Measurements from ENCODE around the gene GRM5. TPM values are rescaled to one million over a fixed set of nuclear protein-coding genes. Genes with fewer than 3 reads are reported as not detected.

GRM5 gene
- total and polyA plus RNA-seq, 2 donors (not counting 1 experiment from before 2014, with no cell fraction given): 0.01 TPM; not detected in 1

GRCh38 chr11:88809126-88809525, 256.7 kb downstream of the GRM5 start:
- DNase-seq (ENCODE audit: low read depth in 2 of 2): peak in 1 of 2 donors; percentile 3
- Histone ChIP-seq H3K4me2 (ENCODE audit: extremely low read depth, insufficient read depth, low read length) (no peak overlapping the region), H4K20me1 (ENCODE audit: control insufficient read depth, extremely low read depth, insufficient read depth, low read length) (no peaks in the 10 kb centered on the region), H3K9ac (ENCODE audit: insufficient read depth, low read length) (no peak overlapping the region), H3K9me3 (ENCODE audit: control insufficient read depth, insufficient read depth, low read depth, low read length) (no peaks in the 10 kb centered on the region), H2AFZ (ENCODE audit: low read length) (no peak overlapping the region), H3K4me1 (ENCODE audit: control insufficient read depth, extremely low read depth, insufficient read depth, low read length) (no peaks in the 10 kb centered on the region), H3K79me2 (ENCODE audit: control insufficient read depth, insufficient read depth, low read length) (no peaks in the 10 kb centered on the region), H3K27ac (ENCODE audit: insufficient read depth, low read length) (no peak overlapping the region), H3K36me3 (ENCODE audit: control insufficient read depth, insufficient read depth, low read length) (no peaks in the 10 kb centered on the region), H3K4me3 (replicated peaks in 1 of 4; ENCODE audit: control extremely low read depth in 1 of 4, insufficient read depth in 1 of 4, low read depth in 3 of 4, low read length in 4 of 4) (no peak overlapping the region), H3K27me3 (ENCODE audit: control insufficient read depth, insufficient read depth, low read length) (no peaks in the 10 kb centered on the region)
- no peak for TF ChIP-seq CTCF (conservative IDR thresholded peaks at IDR 0.05 in 1 of 2, IDR thresholded peaks at IDR 0.05 in 1 of 2; ENCODE audit: low read depth in 1 of 2, low read length in 2 of 2)
- no peak for TF ChIP-seq EZH2 (IDR thresholded peaks at IDR 0.05; ENCODE audit: low read length, missing control alignments)

GRCh38 chr11:88807349-88807748, 258.4 kb downstream of the GRM5 start:
- Histone ChIP-seq H3K4me3 (replicated peaks in 1 of 4; ENCODE audit: control extremely low read depth in 1 of 4, insufficient read depth in 1 of 4, low read depth in 3 of 4, low read length in 4 of 4) (no peak overlapping the region), H2AFZ (ENCODE audit: low read length) (no peak overlapping the region), H3K27me3 (ENCODE audit: control insufficient read depth, insufficient read depth, low read length) (no peaks in the 10 kb centered on the region), H3K36me3 (ENCODE audit: control insufficient read depth, insufficient read depth, low read length) (no peaks in the 10 kb centered on the region), H4K20me1 (ENCODE audit: control insufficient read depth, extremely low read depth, insufficient read depth, low read length) (no peaks in the 10 kb centered on the region), H3K27ac (ENCODE audit: insufficient read depth, low read length) (no peak overlapping the region), H3K9me3 (ENCODE audit: control insufficient read depth, insufficient read depth, low read depth, low read length) (no peaks in the 10 kb centered on the region), H3K9ac (ENCODE audit: insufficient read depth, low read length) (no peak overlapping the region), H3K79me2 (ENCODE audit: control insufficient read depth, insufficient read depth, low read length) (no peaks in the 10 kb centered on the region), H3K4me1 (ENCODE audit: control insufficient read depth, extremely low read depth, insufficient read depth, low read length) (no peaks in the 10 kb centered on the region), H3K4me2 (ENCODE audit: extremely low read depth, insufficient read depth, low read length) (no peak overlapping the region)
- TF ChIP-seq CTCF (conservative IDR thresholded peaks at IDR 0.05 in 1 of 2, IDR thresholded peaks at IDR 0.05 in 1 of 2; ENCODE audit: low read depth in 1 of 2, low read length in 2 of 2): no peak
- no peak for TF ChIP-seq EZH2 (IDR thresholded peaks at IDR 0.05; ENCODE audit: low read length, missing control alignments)
- no peak for DNase-seq (ENCODE audit: low read depth in 2 of 2)

GRCh38 chr11:88806410-88806809, 259.4 kb downstream of the GRM5 start:
- Histone ChIP-seq H3K4me2 (ENCODE audit: extremely low read depth, insufficient read depth, low read length) (no peak overlapping the region), H3K9me3 (ENCODE audit: control insufficient read depth, insufficient read depth, low read depth, low read length) (no peaks in the 10 kb centered on the region), H2AFZ (ENCODE audit: low read length) (no peak overlapping the region), H3K79me2 (ENCODE audit: control insufficient read depth, insufficient read depth, low read length) (no peaks in the 10 kb centered on the region), H3K27me3 (ENCODE audit: control insufficient read depth, insufficient read depth, low read length) (no peaks in the 10 kb centered on the region), H3K27ac (ENCODE audit: insufficient read depth, low read length) (no peak overlapping the region), H3K4me1 (ENCODE audit: control insufficient read depth, extremely low read depth, insufficient read depth, low read length) (no peaks in the 10 kb centered on the region), H3K9ac (ENCODE audit: insufficient read depth, low read length) (no peak overlapping the region), H4K20me1 (ENCODE audit: control insufficient read depth, extremely low read depth, insufficient read depth, low read length) (no peaks in the 10 kb centered on the region), H3K36me3 (ENCODE audit: control insufficient read depth, insufficient read depth, low read length) (no peaks in the 10 kb centered on the region), H3K4me3 (replicated peaks in 1 of 4; ENCODE audit: control extremely low read depth in 1 of 4, insufficient read depth in 1 of 4, low read depth in 3 of 4, low read length in 4 of 4) (no peak overlapping the region)
- DNase-seq (ENCODE audit: low read depth in 2 of 2): no peak
- TF ChIP-seq CTCF (conservative IDR thresholded peaks at IDR 0.05 in 1 of 2, IDR thresholded peaks at IDR 0.05 in 1 of 2; ENCODE audit: low read depth in 1 of 2, low read length in 2 of 2) (no peak), EZH2 (IDR thresholded peaks at IDR 0.05; ENCODE audit: low read length, missing control alignments) (no peak)
